IMR-90 (cell line): ENCODE data around the gene ACTA2. TPM values are rescaled to one million over a fixed set of nuclear protein-coding genes. Genes with fewer than 3 reads are reported as not detected.

ENCODE experiments used
- ATAC-seq: fragments of 200-7000 bp; cut with Tn5 transposase; 2 replicates; pipeline ENCODE4 v1.9.1; 2020; ENCODE audit warnings: low read depth, mild to moderate bottlenecking, moderate library complexity
- BruUV-seq: library from RNA; stranded (reverse); fragments of 400-500 nt; replicated peaks from 2 replicates; lab custom pipeline; 2021; lab: Mats Ljungman, UMichigan
- CTCF ChIA-PET: fragments of 300-600 bp; formaldehyde crosslinking; extraction: SDS; loops from one replicate; lab custom pipeline; 2021; ENCODE audit warnings: antibody characterized with exemption; lab: Yijun Ruan, JAX
- POLR2A ChIA-PET: fragments of 300-600 bp; sonication (Branson Sonifier 250); formaldehyde crosslinking; loops from one replicate; lab custom pipeline; 2022; ENCODE audit warnings: antibody characterized with exemption; ENCODE audit not compliant: unreplicated experiment; lab: Charles Lee
- DNase-seq: peaks from one replicate; pipeline ENCODE4 v3.0.0; 2013
- H2AFZ ChIP-seq: replicated peaks from 2 replicates; pipeline ENCODE3; 2013; ENCODE audit warnings: low read length, mild to moderate bottlenecking; ENCODE audit not compliant: poor library complexity
- H2AK5ac ChIP-seq: 2 replicates; pipeline ENCODE4 v1.6.1; 2013; ENCODE audit warnings: low read depth, low read length, inconsistent platforms
- H2AK9ac ChIP-seq: replicated peaks from 2 replicates; pipeline ENCODE3; 2013; ENCODE audit warnings: mild to moderate bottlenecking, low read depth, low read length, moderate library complexity; ENCODE audit not compliant: poor library complexity
- H2BK120ac ChIP-seq: 2 replicates; pipeline ENCODE4 v1.6.1; 2013; ENCODE audit warnings: low read depth, low read length, inconsistent platforms
- H2BK15ac ChIP-seq: 3 replicates; pipeline ENCODE4 v1.6.1; 2013; ENCODE audit warnings: low read depth, low read length, inconsistent platforms
- H2BK20ac ChIP-seq: 2 replicates; pipeline ENCODE4 v1.6.1; 2013; ENCODE audit warnings: low read depth, mild to moderate bottlenecking, inconsistent platforms, low read length, moderate library complexity
- H2BK5ac ChIP-seq: 2 replicates; pipeline ENCODE4 v1.6.1; 2013; ENCODE audit warnings: mild to moderate bottlenecking, low read depth, low read length, inconsistent platforms; ENCODE audit not compliant: poor library complexity, severe bottlenecking
- H3K14ac ChIP-seq: replicated peaks from 2 replicates; pipeline ENCODE4 v1.6.1; 2013; ENCODE audit warnings: low read depth, low read length, inconsistent platforms
- H3K18ac ChIP-seq: 2 replicates; pipeline ENCODE4 v1.6.1; 2013; ENCODE audit warnings: low read depth, low read length, control low read depth
- H3K23ac ChIP-seq: 2 replicates; pipeline ENCODE4 v1.6.1; 2013; ENCODE audit warnings: low read depth, low read length, inconsistent platforms
- H3K27ac ChIP-seq: 2 replicates; pipeline ENCODE4 v1.5.1; 2013; ENCODE audit warnings: mild to moderate bottlenecking, control low read depth, low read length; ENCODE audit not compliant: insufficient read depth
- H3K27me3 ChIP-seq: 2 replicates; pipeline ENCODE4 v1.6.1; 2013; ENCODE audit warnings: low read length; ENCODE audit not compliant: control insufficient read depth, insufficient read depth
- H3K36me3 ChIP-seq: 2 replicates; pipeline ENCODE4 v1.6.1; 2013; ENCODE audit warnings: low read length, mixed read lengths; ENCODE audit not compliant: control insufficient read depth, insufficient read depth
- H3K4ac ChIP-seq: 2 replicates; pipeline ENCODE4 v1.6.1; 2013; ENCODE audit warnings: low read depth, low read length, inconsistent platforms
- H3K4me1 ChIP-seq: 2 replicates; pipeline ENCODE4 v1.6.1; 2013; ENCODE audit warnings: low read length, mixed read lengths; ENCODE audit not compliant: control insufficient read depth, insufficient read depth
- H3K4me2 ChIP-seq: 2 replicates; pipeline ENCODE4 v1.6.1; 2013; ENCODE audit warnings: low read depth, mild to moderate bottlenecking, control low read depth, low read length, moderate library complexity
- H3K4me3 ChIP-seq: 2 replicates; pipeline ENCODE4 v1.5.1; 2013; ENCODE audit warnings: low read depth, mild to moderate bottlenecking, control low read depth, low read length, moderate library complexity; ENCODE audit not compliant: insufficient read depth
- H3K56ac ChIP-seq: 2 replicates; pipeline ENCODE4 v1.6.1; 2013; ENCODE audit warnings: low read length, inconsistent platforms; ENCODE audit not compliant: insufficient read depth; ENCODE audit errors: extremely low read depth
- H3K79me1 ChIP-seq, 2 experiments: 2 replicates each; pipeline ENCODE4 v1.6.1; 2013; ENCODE audit warnings: low read length in 2 of 2, inconsistent platforms in 1 of 2, low read depth in 1 of 2
- H3K9ac ChIP-seq: 2 replicates; pipeline ENCODE4 v1.6.1; 2013; ENCODE audit warnings: low read depth, low read length, control low read depth
- H3K9me1 ChIP-seq: 2 replicates; pipeline ENCODE4 v1.6.1; 2013; ENCODE audit warnings: low read length, inconsistent platforms; ENCODE audit not compliant: insufficient read depth
- H3K9me3 ChIP-seq: 2 replicates; pipeline ENCODE4 v1.6.1; 2013; ENCODE audit warnings: low read length; ENCODE audit not compliant: control insufficient read depth, insufficient read depth
- H4K20me1 ChIP-seq: 2 replicates; pipeline ENCODE4 v1.6.1; 2013; ENCODE audit warnings: low read length, inconsistent platforms; ENCODE audit not compliant: insufficient read depth
- H4K5ac ChIP-seq: 2 replicates; pipeline ENCODE4 v1.6.1; 2013; ENCODE audit warnings: mild to moderate bottlenecking, low read depth, low read length, control low read depth
- H4K8ac ChIP-seq, 2 experiments: 2 replicates each; pipeline ENCODE4 v1.6.1; 2013; ENCODE audit warnings: low read depth in 2 of 2, low read length in 2 of 2, control low read depth in 1 of 2, inconsistent platforms in 1 of 2
- H4K91ac ChIP-seq: 2 replicates; pipeline ENCODE4 v1.6.1; 2013; ENCODE audit warnings: low read depth, low read length, inconsistent platforms; ENCODE audit not compliant: insufficient read depth
- CEBPB ChIP-seq: IDR thresholded peaks from 2 replicates; pipeline ENCODE4 v1.6.1; 2012; ENCODE audit warnings: low read depth, low read length, improper control_type of control experiment
- MAZ ChIP-seq: IDR thresholded peaks from 2 replicates; pipeline ENCODE4 v1.6.1; 2012; ENCODE audit warnings: low read depth, mild to moderate bottlenecking, low read length, improper control_type of control experiment, moderate library complexity, borderline replicate concordance
- NFE2L2 ChIP-seq: fragments of 150-350 bp; IDR thresholded peaks from 2 replicates; pipeline ENCODE4 v1.6.1; 2016; ENCODE audit warnings: low read depth, mild to moderate bottlenecking, low read length
- RFX5 ChIP-seq: IDR thresholded peaks from 2 replicates; pipeline ENCODE4 v1.8.0; 2012; ENCODE audit warnings: low read depth, mild to moderate bottlenecking, low read length, moderate library complexity
- SMC3 ChIP-seq: fragments of 150-350 bp; IDR thresholded peaks from 2 replicates; pipeline ENCODE4 v1.6.1; 2016; ENCODE audit warnings: low read depth, mild to moderate bottlenecking, antibody characterized with exemption, low read length, moderate library complexity
- WGBS, 2 experiments: methylation state at CpG; one replicate each; pipeline versions ENCODE4 v1.1.5 to v1.1.7; 2013; ENCODE audit warnings: missing lambda C conversion rate in 2 of 2; ENCODE audit not compliant: insufficient read length in 1 of 2; ENCODE audit errors: extremely low coverage in 2 of 2; 5-methylcytosine and 5-hydroxymethylcytosine counted together
- dilution Hi-C: fragments of 300-500 bp; cut with HindIII; formaldehyde crosslinking; loops from one replicate; pipeline ENCODE4 v1.14.3; 2018; ENCODE audit warnings: low sequenced_read_pairs; ENCODE audit not compliant: unreplicated experiment
- in situ Hi-C: fragments of 300-500 bp; cut with MboI; formaldehyde crosslinking; loops from 3 replicates; pipeline ENCODE4 v1.14.3; 2019; ENCODE audit warnings: low sequenced_read_pairs, inconsistent platforms, mixed read lengths
- intact Hi-C: fragments of 100-400 bp; cut with micrococcal nuclease; formaldehyde crosslinking; loops from 2 replicates; pipeline ENCODE4 v1.10.0; 2022
- polyA plus RNA-seq, 3 experiments: library from polyadenylated mRNA; depleted of rRNA; stranded (reverse); fragments of >200 nt; gene quantifications; 2 replicates each; pipeline ENCODE4 v1.2.3, GENCODE V29; 2012; ENCODE audit warnings: low replicate concordance in 1 of 3
- total RNA-seq: library from RNA; depleted of rRNA; stranded (reverse); fragments of >200 nt; gene quantifications from 2 replicates; pipeline ENCODE4 v1.2.3, GENCODE V29; 2012

ACTA2 gene
- total and polyA plus RNA-seq, 2 of the 4 experiments (the other 2 are of a cell fraction): 978 to 1,235 TPM

GRCh38 chr10:88949912-88950837 is 2.4 kb downstream of the ACTA2 start:
- H4K91ac ChIP-seq: peak overlapping the region; percentile 42; the same call in 1 of the 2 replicates
- no CpG with 5 or more reads among the region's 3 CpGs for WGBS, 2 experiments
- peaks cover 17% of the 10 kb centered on the region for H3K4me1 ChIP-seq
- H4K8ac ChIP-seq: peak overlapping the region; percentile 67 to 71
- dilution Hi-C loops (no loop called here), in situ Hi-C loops (no loop called here), intact Hi-C loops (no loop called here)
- H3K79me1 ChIP-seq: peaks cover 9 to 38% of the 10 kb centered on the region in 2 experiments; a peak in 3 of 4 replicates
- peak overlapping the region; percentile 91 for H3K23ac ChIP-seq
- peak overlapping the region; percentile 36 for H3K4me3 ChIP-seq
- H3K9ac ChIP-seq: peak overlapping the region; percentile 98
- ChIA-PET POLR2A (interaction anchor here (0.5 to 1.1 kb wide), 5 partner anchors 17 to 1039 kb away, joined by 3 to 7 read pairs (median 3); no protein-coding TSS in a partner anchor), CTCF (interaction anchor here (1.1 kb wide), 1 partner anchor 37 kb away, joined by 4 read pairs; no protein-coding TSS in a partner anchor)
- peak overlapping the region; percentile 93 for H3K4ac ChIP-seq
- peak overlapping the region; percentile 65 for H2AK5ac ChIP-seq
- H4K5ac ChIP-seq: peak overlapping the region; percentile 76
- H3K14ac ChIP-seq: peak overlapping the region; percentile 59
- peak overlapping the region; percentile 72 for H3K18ac ChIP-seq
- peak overlapping the region; percentile 16; the same call in 1 of the 3 replicates for H2BK15ac ChIP-seq
- peaks cover 13% of the 10 kb centered on the region for H3K36me3 ChIP-seq
- H3K27me3 ChIP-seq: no peaks in the 10 kb centered on the region
- peak overlapping the region; percentile 86 for H2BK5ac ChIP-seq
- ATAC-seq: no peak
- peaks cover 12% of the 10 kb centered on the region for H3K9me1 ChIP-seq
- peak overlapping the region; percentile 70 for H3K4me2 ChIP-seq
- peak overlapping the region; percentile 89 for H3K56ac ChIP-seq
- peaks cover 40% of the 10 kb centered on the region for H4K20me1 ChIP-seq
- no peak overlapping the region for H2AFZ ChIP-seq
- BruUV-seq: no TSS peak
- H2AK9ac ChIP-seq: no peak overlapping the region
- DNase-seq: no peak
- TF ChIP-seq NFE2L2: no peak
- TF ChIP-seq SMC3: no peak
- TF ChIP-seq RFX5: no peak
- TF ChIP-seq MAZ: no peak
- TF ChIP-seq CEBPB: peak; percentile 56; the same call in 1 of the 2 replicates
- H3K27ac ChIP-seq: peak overlapping the region; percentile 64; the same call in 1 of the 2 replicates
- peak overlapping the region; percentile 5; the same call in 1 of the 2 replicates for H2BK20ac ChIP-seq
- peak overlapping the region; percentile 66 for H2BK120ac ChIP-seq
- H3K9me3 ChIP-seq: no peaks in the 10 kb centered on the region
